DND-41 (cell line): Measurements from ENCODE around the gene PRSS23.

ENCODE experiments used
- ATAC-seq: fragments of 200-7000 bp; cut with Tn5 transposase; 3 replicates; pipeline ENCODE4 v1.9.1; 2021; ENCODE audit warnings: low read depth; ENCODE audit not compliant: insufficient read depth
- DNase-seq: peaks from one replicate; pipeline ENCODE4 v3.0.0-alpha.2; 2020
- H2AFZ ChIP-seq: 2 replicates; pipeline ENCODE4 v1.6.0; 2012; ENCODE audit warnings: low read depth, low read length
- H3K27ac ChIP-seq: 2 replicates; pipeline ENCODE4 v1.5.1; 2012; ENCODE audit warnings: low read length, inconsistent platforms
- H3K27me3 ChIP-seq: fragments of 200-600 bp; sonication (generic); 2 replicates; pipeline ENCODE4 v1.6.0; 2012; ENCODE audit warnings: low read length, mild to moderate bottlenecking, inconsistent platforms; ENCODE audit not compliant: insufficient read depth, poor library complexity
- H3K36me3 ChIP-seq: 2 replicates; pipeline ENCODE4 v1.5.1; 2012; ENCODE audit warnings: low read length, inconsistent platforms; ENCODE audit not compliant: insufficient read depth
- H3K4me1 ChIP-seq: 2 replicates; pipeline ENCODE4 v1.5.1; 2012; ENCODE audit warnings: mild to moderate bottlenecking, low read length; ENCODE audit not compliant: insufficient read depth
- H3K4me2 ChIP-seq: 2 replicates; pipeline ENCODE4 v1.6.0; 2012; ENCODE audit warnings: mild to moderate bottlenecking, moderate library complexity, low read length, inconsistent platforms; ENCODE audit not compliant: insufficient read depth
- H3K4me3 ChIP-seq, 2 experiments: fragments of 200-600 bp in 1 of 2; shearing (Covaris generic) in 1 of 2; 2 replicates each; pipeline ENCODE4 v1.5.1; 2012 to 2016; ENCODE audit warnings: inconsistent platforms in 2 of 2, low read length in 2 of 2, mild to moderate bottlenecking in 2 of 2, low read depth in 1 of 2, moderate library complexity in 1 of 2
- H3K79me2 ChIP-seq: 2 replicates; pipeline ENCODE4 v1.6.0; 2012; ENCODE audit warnings: low read length, inconsistent platforms; ENCODE audit not compliant: insufficient read depth
- H3K9ac ChIP-seq: 2 replicates; pipeline ENCODE4 v1.6.0; 2012; ENCODE audit warnings: low read depth, mild to moderate bottlenecking, inconsistent platforms, low read length, moderate library complexity
- H3K9me3 ChIP-seq: 2 replicates; pipeline ENCODE4 v1.5.1; 2012; ENCODE audit warnings: low read length, moderate library complexity, mild to moderate bottlenecking, inconsistent platforms; ENCODE audit not compliant: insufficient read depth, severe bottlenecking
- H4K20me1 ChIP-seq: 2 replicates; pipeline ENCODE4 v1.6.0; 2012; ENCODE audit warnings: low read length; ENCODE audit not compliant: insufficient read depth
- CTCF ChIP-seq: IDR thresholded peaks from 2 replicates; pipeline ENCODE4 v1.5.1; 2012; ENCODE audit warnings: borderline replicate concordance, low read length, moderate library complexity, mild to moderate bottlenecking; ENCODE audit not compliant: poor library complexity, severe bottlenecking; ENCODE audit errors: extremely low read depth
- EZH2 ChIP-seq: IDR thresholded peaks from 3 replicates; pipeline ENCODE4 v1.6.1; 2012; ENCODE audit warnings: borderline replicate concordance, low read depth, mild to moderate bottlenecking, moderate library complexity, low read length, inconsistent platforms; ENCODE audit not compliant: severe bottlenecking

Gene PRSS23

GRCh38 chr11:86790195-86790725, 10.1 kb upstream of the PRSS23 start:
- TF ChIP-seq CTCF (no peak), EZH2 (no peak)
- Histone ChIP-seq H4K20me1 (no peaks in the 10 kb centered on the region), H3K27me3 (peaks cover 10% of the 10 kb centered on the region), H3K9ac (no peak overlapping the region), H3K4me2 (no peak overlapping the region), H3K79me2 (no peaks in the 10 kb centered on the region), H2AFZ (no peak overlapping the region), H3K4me1 (no peaks in the 10 kb centered on the region), H3K27ac (no peak overlapping the region), H3K36me3 (no peaks in the 10 kb centered on the region), H3K4me3 (no peak overlapping the region), H3K9me3 (no peaks in the 10 kb centered on the region)
- DNase-seq = no peak
- no peak for ATAC-seq

GRCh38 chr11:86790867-86791849, 9.2 kb upstream of the PRSS23 start:
- H3K9ac ChIP-seq = no peak overlapping the region
- ATAC-seq (no peak), DNase-seq (no peak)
- peaks cover 10% of the 10 kb centered on the region for H3K27me3 ChIP-seq
- no peak overlapping the region for H3K4me2 ChIP-seq
- H3K4me1 ChIP-seq = no peaks in the 10 kb centered on the region
- no peak overlapping the region for H2AFZ ChIP-seq
- TF ChIP-seq CTCF = no peak
- no peak for TF ChIP-seq EZH2
- no peaks in the 10 kb centered on the region for H3K79me2 ChIP-seq
- H3K4me3 ChIP-seq = no peak overlapping the region
- H3K27ac ChIP-seq = no peak overlapping the region
- H4K20me1 ChIP-seq = no peaks in the 10 kb centered on the region
- no peaks in the 10 kb centered on the region for H3K36me3 ChIP-seq
- H3K9me3 ChIP-seq = no peaks in the 10 kb centered on the region

GRCh38 chr11:86792150-86792549, 8.2 kb upstream of the PRSS23 start:
- no peak overlapping the region for H3K27ac ChIP-seq
- peaks cover 10% of the 10 kb centered on the region for H3K27me3 ChIP-seq
- no peaks in the 10 kb centered on the region for H3K79me2 ChIP-seq
- no peak overlapping the region for H3K4me3 ChIP-seq
- no peak overlapping the region for H3K4me2 ChIP-seq
- no peaks in the 10 kb centered on the region for H3K4me1 ChIP-seq
- H4K20me1 ChIP-seq = no peaks in the 10 kb centered on the region
- no peak overlapping the region for H3K9ac ChIP-seq
- ATAC-seq (no peak), DNase-seq (no peak)
- H2AFZ ChIP-seq = no peak overlapping the region
- TF ChIP-seq CTCF (no peak), EZH2 (no peak)
- no peaks in the 10 kb centered on the region for H3K36me3 ChIP-seq
- no peaks in the 10 kb centered on the region for H3K9me3 ChIP-seq
